ENCODE measurements around the gene ANKRD13D. TPM values are rescaled to one million over a fixed set of nuclear protein-coding genes. Genes with fewer than 3 reads are reported as not detected.
A peak's percentile ranks its signal among the peaks of the same experiment; 100 is the strongest.

ANKRD13D gene
- total RNA-seq, 1 experiment from 2014 or later: 58.9 TPM

DNA sequence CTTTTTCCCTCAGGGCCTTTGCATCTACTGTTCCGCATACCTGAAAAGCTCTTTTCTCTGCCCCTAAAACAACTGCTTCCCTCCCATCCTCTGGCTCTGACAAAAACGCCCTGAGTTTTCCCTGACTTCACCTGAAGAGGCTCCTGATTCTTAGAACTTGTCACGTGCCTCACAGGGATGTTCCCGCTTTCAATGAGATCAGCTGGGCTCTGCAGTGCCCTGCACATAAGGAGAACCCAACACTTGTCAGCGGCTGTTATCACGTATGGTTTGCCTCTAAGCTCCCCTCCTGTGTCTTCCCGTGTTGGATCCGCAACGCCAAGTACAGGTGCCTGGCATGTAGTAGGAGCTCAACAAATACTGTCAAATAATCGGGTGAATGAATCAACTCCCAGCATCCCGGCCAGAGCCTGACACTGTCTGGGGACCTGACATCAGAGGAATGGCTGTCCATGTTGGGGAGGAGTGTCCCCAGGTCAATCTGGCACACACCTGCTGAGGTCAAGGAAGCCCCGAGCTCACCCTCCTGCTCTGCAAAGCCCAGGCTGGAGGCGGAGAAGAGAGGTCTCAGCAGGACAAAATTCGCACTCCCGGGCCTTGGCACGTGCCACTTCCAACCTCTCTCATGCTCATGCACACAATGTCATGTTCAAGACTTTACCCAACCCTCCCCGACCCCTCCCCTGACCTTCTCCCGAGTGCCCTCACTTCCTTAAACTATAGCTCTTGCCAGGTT, 27.0 kb upstream of the ANKRD13D start:
- DNase-seq (no peak), ATAC-seq (no peak)
- ChIA-PET POLR2A (ENCODE audit: unreplicated experiment) (no interaction called here), CTCF (interaction anchor here (0.6 to 2.7 kb wide), 5 partner anchors 22 to 1332 kb away, joined by 3 to 25 read pairs (median 4); partner anchors contain the start of gene KDM2A)
- no peaks in the 10 kb centered on the region for H3K27me3 ChIP-seq (ENCODE audit: low read length)
- H3K9ac ChIP-seq (ENCODE audit: low read length): no peak overlapping the region
- intact Hi-C loops (cut with micrococcal nuclease): loop anchor here (5.0 kb wide), 1 partner anchor 110 kb away; the partner anchor contains the start of gene CLCF1
- peak overlapping the region; percentile 89 for H3K4me2 ChIP-seq (ENCODE audit: low read length)
- H3K4me1 ChIP-seq (ENCODE audit: insufficient read depth, low read length): peaks cover 21% of the 10 kb centered on the region
- no peak overlapping the region; the same call in 1 of the 2 replicates for H3K4me3 ChIP-seq (ENCODE audit: low read length)
- H3K9me2 ChIP-seq (replicated peaks; ENCODE audit: low read length): no peaks in the 10 kb centered on the region
- no peak overlapping the region for H3K27ac ChIP-seq (ENCODE audit: low read length)
- no peaks in the 10 kb centered on the region for H3K9me3 ChIP-seq (ENCODE audit: low read length)
- TF ChIP-seq EZH2 (IDR thresholded peaks at IDR 0.05; ENCODE audit: low read length, unreplicated experiment) (no peak), CTCF (conservative IDR thresholded peaks at IDR 0.05; ENCODE audit: low read depth, low read length) (0 out of 2 replicates have a peak, but pooled peaks have one; percentile 7), EZH2phosphoT487 (IDR thresholded peaks at IDR 0.05; ENCODE audit: borderline replicate concordance, low read length) (no peak)
- no peaks in the 10 kb centered on the region for H4K20me1 ChIP-seq (ENCODE audit: low read length)
- peaks cover 6% of the 10 kb centered on the region for H3K79me2 ChIP-seq (ENCODE audit: low read length)
- peaks cover 11% of the 10 kb centered on the region for H3F3A ChIP-seq (ENCODE audit: low read length, unreplicated experiment)
- H3K36me3 ChIP-seq (ENCODE audit: low read depth, low read length): 0 out of 2 replicates have a peak, but pooled peaks cover under 1% of the 10 kb centered on the region
- peak overlapping the region; percentile 86; the same call in 1 of the 2 replicates for H2AFZ ChIP-seq (ENCODE audit: low read length)
- no TSS peak for BruUV-seq (replicated peaks)

- intact Hi-C loops (cut with micrococcal nuclease): loop anchor here (1.0 to 5.0 kb wide), 2 partner anchors 54 to 109 kb away; partner anchors contain the start of gene CLCF1
- peak; percentile 60 for ATAC-seq
- peaks cover 4% of the 10 kb centered on the region for H3F3A ChIP-seq (ENCODE audit: low read length, unreplicated experiment)
- H3K4me2 ChIP-seq (ENCODE audit: low read length): peak overlapping the region; percentile 38
- H4K20me1 ChIP-seq (ENCODE audit: low read length): peaks cover 4% of the 10 kb centered on the region; the same call in 1 of the 2 replicates
- POLR2A ChIA-PET (ENCODE audit: unreplicated experiment): interaction anchor here (0.6 kb wide), 2 partner anchors 54 to 91 kb away, joined by 3 to 5 read pairs; partner anchors contain the start of gene POLD4
- H3K9ac ChIP-seq (ENCODE audit: low read length): no peak overlapping the region
- peak; percentile 92 for DNase-seq
- TF ChIP-seq CTCF (conservative IDR thresholded peaks at IDR 0.05; ENCODE audit: low read depth, low read length) (peak; percentile 95), EZH2phosphoT487 (IDR thresholded peaks at IDR 0.05; ENCODE audit: borderline replicate concordance, low read length) (no peak), EZH2 (IDR thresholded peaks at IDR 0.05; ENCODE audit: low read length, unreplicated experiment) (no peak)
- H3K27me3 ChIP-seq (ENCODE audit: low read length): no peaks in the 10 kb centered on the region
- peak overlapping the region; percentile 27 for H2AFZ ChIP-seq (ENCODE audit: low read length)
- no peaks in the 10 kb centered on the region for H3K9me2 ChIP-seq (replicated peaks; ENCODE audit: low read length)
- H3K36me3 ChIP-seq (ENCODE audit: low read depth, low read length): no peaks in the 10 kb centered on the region
- no peak overlapping the region for H3K4me3 ChIP-seq (ENCODE audit: low read length)
- H3K79me2 ChIP-seq (ENCODE audit: low read length): peaks cover 15% of the 10 kb centered on the region
- CTCF ChIA-PET: interaction anchor here (0.5 to 2.7 kb wide), 7 partner anchors 21 to 135 kb away, joined by 3 to 25 read pairs (median 4); no protein-coding TSS in a partner anchor
- no peaks in the 10 kb centered on the region for H3K9me3 ChIP-seq (ENCODE audit: low read length)
- peaks cover 29% of the 10 kb centered on the region for H3K4me1 ChIP-seq (ENCODE audit: insufficient read depth, low read length)
- H3K27ac ChIP-seq (ENCODE audit: low read length): peak overlapping the region; percentile 33
- BruUV-seq (replicated peaks): no TSS peak
Measured at GRCh38 chr11:67262731-67263675, 26.1 kb upstream of the ANKRD13D start.
